Measurements from ENCODE around the gene ASPRV1. TPM values are rescaled to one million over a fixed set of nuclear protein-coding genes. Genes with fewer than 3 reads are reported as not detected.

Gene ASPRV1
- total and polyA plus RNA-seq, 2 experiments from 2014 or later = 0.73 TPM; not detected in 1

- Histone ChIP-seq H3K9me2 (replicated peaks; ENCODE audit: insufficient read depth) (no peaks in the 10 kb centered on the region), H3K9me3 (ENCODE audit: low read depth) (no peaks in the 10 kb centered on the region), H3K4me1 (ENCODE audit: insufficient read depth) (peaks cover 7% of the 10 kb centered on the region), H3K4me3 (no peak overlapping the region), H4K20me1 (ENCODE audit: insufficient read depth, poor library complexity, severe bottlenecking) (no peaks in the 10 kb centered on the region), H3K27ac (peak overlapping the region; percentile 1), H3K27me3 (no peaks in the 10 kb centered on the region), H2AFZ (no peak overlapping the region), H3K4me2 (peak overlapping the region; percentile 19), H3K79me2 (no peaks in the 10 kb centered on the region), H3K36me3 (replicated peaks; ENCODE audit: insufficient read depth, low read depth) (no peaks in the 10 kb centered on the region)
- TF ChIP-seq CTCF (IDR thresholded peaks at IDR 0.05; ENCODE audit: poor library complexity) (no peak), EZH2phosphoT487 (IDR thresholded peaks at IDR 0.05; ENCODE audit: low read depth, severe bottlenecking, unreplicated experiment) (no peak), EZH2 (IDR thresholded peaks at IDR 0.05; ENCODE audit: borderline replicate concordance) (no peak)
- DNase-seq (ENCODE audit: low spot score) = no peak
- WGBS (ENCODE audit: low lambda C conversion rate, missing lambda C conversion rate) = 70% methylated on average over 13 of the region's 13 CpGs
Observed at GRCh38 chr2:69946351-69947324, 14.8 kb downstream of the ASPRV1 start.

- no peaks in the 10 kb centered on the region for H3K27me3 ChIP-seq
- TF ChIP-seq EZH2phosphoT487 (IDR thresholded peaks at IDR 0.05; ENCODE audit: low read depth, severe bottlenecking, unreplicated experiment) (no peak), EZH2 (IDR thresholded peaks at IDR 0.05; ENCODE audit: borderline replicate concordance) (no peak), CTCF (IDR thresholded peaks at IDR 0.05; ENCODE audit: poor library complexity) (no peak)
- 81% methylated on average over 8 of the region's 8 CpGs for WGBS (ENCODE audit: low lambda C conversion rate, missing lambda C conversion rate)
- peak overlapping the region; percentile 19 for H3K4me2 ChIP-seq
- H3K9me2 ChIP-seq (replicated peaks; ENCODE audit: insufficient read depth) = no peaks in the 10 kb centered on the region
- no peaks in the 10 kb centered on the region for H3K9me3 ChIP-seq (ENCODE audit: low read depth)
- no peak for DNase-seq (ENCODE audit: low spot score)
- no peaks in the 10 kb centered on the region for H3K36me3 ChIP-seq (replicated peaks; ENCODE audit: insufficient read depth, low read depth)
- H3K4me1 ChIP-seq (ENCODE audit: insufficient read depth) = peaks cover 7% of the 10 kb centered on the region
- H3K79me2 ChIP-seq = no peaks in the 10 kb centered on the region
- H3K4me3 ChIP-seq = no peak overlapping the region
- no peak overlapping the region for H2AFZ ChIP-seq
- H4K20me1 ChIP-seq (ENCODE audit: insufficient read depth, poor library complexity, severe bottlenecking) = no peaks in the 10 kb centered on the region
- H3K27ac ChIP-seq = peak overlapping the region; percentile 1
Observed at GRCh38 chr2:69945941-69946340, 15.5 kb downstream of the ASPRV1 start.

GRCh38 chr2:69945441-69945840 is 16.0 kb downstream of the ASPRV1 start:
- H3K9me2 ChIP-seq (replicated peaks; ENCODE audit: insufficient read depth) = no peaks in the 10 kb centered on the region
- H3K9me3 ChIP-seq (ENCODE audit: low read depth) = no peaks in the 10 kb centered on the region
- no peak for DNase-seq (ENCODE audit: low spot score)
- H3K79me2 ChIP-seq = no peaks in the 10 kb centered on the region
- 98% methylated on average over 7 of the region's 8 CpGs for WGBS (ENCODE audit: low lambda C conversion rate, missing lambda C conversion rate)
- no peak overlapping the region for H3K27ac ChIP-seq
- no peak overlapping the region for H2AFZ ChIP-seq
- H3K36me3 ChIP-seq (replicated peaks; ENCODE audit: insufficient read depth, low read depth) = no peaks in the 10 kb centered on the region
- TF ChIP-seq EZH2phosphoT487 (IDR thresholded peaks at IDR 0.05; ENCODE audit: low read depth, severe bottlenecking, unreplicated experiment) = no peak
- no peak for TF ChIP-seq CTCF (IDR thresholded peaks at IDR 0.05; ENCODE audit: poor library complexity)
- no peak for TF ChIP-seq EZH2 (IDR thresholded peaks at IDR 0.05; ENCODE audit: borderline replicate concordance)
- H3K4me3 ChIP-seq = no peak overlapping the region
- peaks cover 7% of the 10 kb centered on the region for H3K4me1 ChIP-seq (ENCODE audit: insufficient read depth)
- no peaks in the 10 kb centered on the region for H4K20me1 ChIP-seq (ENCODE audit: insufficient read depth, poor library complexity, severe bottlenecking)
- H3K27me3 ChIP-seq = no peaks in the 10 kb centered on the region
- H3K4me2 ChIP-seq = no peak overlapping the region
